ENCODE results near the gene RPAIN. TPM values are rescaled to one million over a fixed set of nuclear protein-coding genes. Genes with fewer than 3 reads are reported as not detected.

Gene RPAIN
- total and polyA plus RNA-seq, 2 of the 13 experiments (the other 11 are each of a cell fraction or from before 2014, with no cell fraction given), result 42.1 to 58.5 TPM

DNA sequence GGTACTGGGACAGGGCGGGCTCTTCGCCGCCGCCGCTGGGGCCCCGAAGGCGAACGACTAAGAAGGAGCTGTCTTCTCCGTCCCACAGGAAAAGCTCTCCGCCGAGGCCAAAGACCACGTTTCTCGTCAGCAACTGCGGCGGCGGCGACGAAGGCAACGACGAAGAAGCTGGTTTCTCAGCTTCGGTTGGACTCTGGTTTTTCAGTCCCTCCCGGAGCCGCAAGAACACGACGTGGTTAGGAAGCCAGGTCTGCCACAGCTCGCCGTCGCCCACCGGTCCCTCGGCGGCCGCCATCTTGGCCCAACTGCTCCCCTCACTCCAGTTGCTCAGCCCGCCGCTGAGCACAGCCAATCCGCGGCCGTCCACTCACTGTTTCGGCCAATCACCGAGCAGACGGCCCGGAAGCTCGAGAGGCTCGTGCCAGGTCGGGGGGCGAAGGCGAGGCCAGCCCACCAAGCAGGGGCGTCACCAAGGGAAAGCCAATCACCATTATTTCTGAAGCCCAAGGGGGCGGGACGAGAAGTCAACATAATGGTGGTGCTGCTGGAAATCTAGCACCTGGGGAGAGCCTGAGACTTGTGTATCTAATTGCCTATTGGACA lies 525 bp upstream of the RPAIN start, which contains the start of gene NUP88 (continued):
- TF ChIP-seq, protein P1, sequence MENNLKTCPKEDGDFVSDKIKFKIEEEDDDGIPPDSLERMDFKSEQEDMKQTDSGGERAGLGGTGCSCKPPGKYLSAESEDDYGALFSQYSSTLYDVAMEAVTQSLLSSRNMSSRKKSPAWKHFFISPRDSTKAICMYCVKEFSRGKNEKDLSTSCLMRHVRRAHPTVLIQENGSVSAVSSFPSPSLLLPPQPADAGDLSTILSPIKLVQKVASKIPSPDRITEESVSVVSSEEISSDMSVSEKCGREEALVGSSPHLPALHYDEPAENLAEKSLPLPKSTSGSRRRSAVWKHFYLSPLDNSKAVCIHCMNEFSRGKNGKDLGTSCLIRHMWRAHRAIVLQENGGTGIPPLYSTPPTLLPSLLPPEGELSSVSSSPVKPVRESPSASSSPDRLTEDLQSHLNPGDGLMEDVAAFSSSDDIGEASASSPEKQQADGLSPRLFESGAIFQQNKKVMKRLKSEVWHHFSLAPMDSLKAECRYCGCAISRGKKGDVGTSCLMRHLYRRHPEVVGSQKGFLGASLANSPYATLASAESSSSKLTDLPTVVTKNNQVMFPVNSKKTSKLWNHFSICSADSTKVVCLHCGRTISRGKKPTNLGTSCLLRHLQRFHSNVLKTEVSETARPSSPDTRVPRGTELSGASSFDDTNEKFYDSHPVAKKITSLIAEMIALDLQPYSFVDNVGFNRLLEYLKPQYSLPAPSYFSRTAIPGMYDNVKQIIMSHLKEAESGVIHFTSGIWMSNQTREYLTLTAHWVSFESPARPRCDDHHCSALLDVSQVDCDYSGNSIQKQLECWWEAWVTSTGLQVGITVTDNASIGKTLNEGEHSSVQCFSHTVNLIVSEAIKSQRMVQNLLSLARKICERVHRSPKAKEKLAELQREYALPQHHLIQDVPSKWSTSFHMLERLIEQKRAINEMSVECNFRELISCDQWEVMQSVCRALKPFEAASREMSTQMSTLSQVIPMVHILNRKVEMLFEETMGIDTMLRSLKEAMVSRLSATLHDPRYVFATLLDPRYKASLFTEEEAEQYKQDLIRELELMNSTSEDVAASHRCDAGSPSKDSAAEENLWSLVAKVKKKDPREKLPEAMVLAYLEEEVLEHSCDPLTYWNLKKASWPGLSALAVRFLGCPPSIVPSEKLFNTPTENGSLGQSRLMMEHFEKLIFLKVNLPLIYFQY (CRISPR knock-in tag; IDR thresholded peaks at IDR 0.05; ENCODE audit: borderline replicate concordance), result peak; percentile 77; the same call in 1 of the 2 replicates
- TF ChIP-seq NCOA5 (CRISPR knock-in tag; IDR thresholded peaks at IDR 0.05) (no peak), ZNF512B (CRISPR knock-in tag; IDR thresholded peaks at IDR 0.05; ENCODE audit: borderline replicate concordance) (no peak), ZBTB10 (CRISPR knock-in tag; IDR thresholded peaks at IDR 0.05; ENCODE audit: borderline replicate concordance) (no peak), ZNF605 (CRISPR knock-in tag; IDR thresholded peaks at IDR 0.05) (peak; percentile 40; the same call in 1 of the 2 replicates), SOX5 (CRISPR knock-in tag; IDR thresholded peaks at IDR 0.05; ENCODE audit: borderline replicate concordance) (no peak), HOXA5 (CRISPR knock-in tag; IDR thresholded peaks at IDR 0.05) (peak; percentile 24; the same call in 1 of the 2 replicates), HES4 (CRISPR knock-in tag; IDR thresholded peaks at IDR 0.05; ENCODE audit: borderline replicate concordance) (peak; percentile 67; the same call in 1 of the 2 replicates), FOXA3 (CRISPR knock-in tag; IDR thresholded peaks at IDR 0.05) (peak; percentile 16), CEBPB (IDR thresholded peaks at IDR 0.05; ENCODE audit: borderline replicate concordance, low read depth, low read length) (no peak), TEAD3 (CRISPR knock-in tag; optimal IDR thresholded peaks at IDR 0.05; ENCODE audit: borderline replicate concordance) (no peak), ISX (CRISPR knock-in tag; conservative IDR thresholded peaks at IDR 0.05) (no peak), SP1 (IDR thresholded peaks at IDR 0.05) (no peak), SP1 (CRISPR knock-in tag; IDR thresholded peaks at IDR 0.05) (peak; percentile 47), SATB2 (CRISPR knock-in tag; IDR thresholded peaks at IDR 0.05) (no peak), ZNF780A (CRISPR knock-in tag; IDR thresholded peaks at IDR 0.05) (no peak)
- TF ChIP-seq, protein P2, sequence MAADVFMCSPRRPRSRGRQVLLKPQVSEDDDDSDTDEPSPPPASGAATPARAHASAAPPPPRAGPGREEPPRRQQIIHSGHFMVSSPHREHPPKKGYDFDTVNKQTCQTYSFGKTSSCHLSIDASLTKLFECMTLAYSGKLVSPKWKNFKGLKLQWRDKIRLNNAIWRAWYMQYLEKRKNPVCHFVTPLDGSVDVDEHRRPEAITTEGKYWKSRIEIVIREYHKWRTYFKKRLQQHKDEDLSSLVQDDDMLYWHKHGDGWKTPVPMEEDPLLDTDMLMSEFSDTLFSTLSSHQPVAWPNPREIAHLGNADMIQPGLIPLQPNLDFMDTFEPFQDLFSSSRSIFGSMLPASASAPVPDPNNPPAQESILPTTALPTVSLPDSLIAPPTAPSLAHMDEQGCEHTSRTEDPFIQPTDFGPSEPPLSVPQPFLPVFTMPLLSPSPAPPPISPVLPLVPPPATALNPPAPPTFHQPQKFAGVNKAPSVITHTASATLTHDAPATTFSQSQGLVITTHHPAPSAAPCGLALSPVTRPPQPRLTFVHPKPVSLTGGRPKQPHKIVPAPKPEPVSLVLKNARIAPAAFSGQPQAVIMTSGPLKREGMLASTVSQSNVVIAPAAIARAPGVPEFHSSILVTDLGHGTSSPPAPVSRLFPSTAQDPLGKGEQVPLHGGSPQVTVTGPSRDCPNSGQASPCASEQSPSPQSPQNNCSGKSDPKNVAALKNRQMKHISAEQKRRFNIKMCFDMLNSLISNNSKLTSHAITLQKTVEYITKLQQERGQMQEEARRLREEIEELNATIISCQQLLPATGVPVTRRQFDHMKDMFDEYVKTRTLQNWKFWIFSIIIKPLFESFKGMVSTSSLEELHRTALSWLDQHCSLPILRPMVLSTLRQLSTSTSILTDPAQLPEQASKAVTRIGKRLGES (CRISPR knock-in tag; IDR thresholded peaks at IDR 0.05; ENCODE audit: borderline replicate concordance), result no peak
